ENCODE data around the gene ARHGAP42. TPM values are rescaled to one million over a fixed set of nuclear protein-coding genes. Genes with fewer than 3 reads are reported as not detected.

Gene ARHGAP42
- total and polyA plus RNA-seq, 2 of the 4 experiments (the other 2 are of a cell fraction), result 2.9 to 7.3 TPM

DNA sequence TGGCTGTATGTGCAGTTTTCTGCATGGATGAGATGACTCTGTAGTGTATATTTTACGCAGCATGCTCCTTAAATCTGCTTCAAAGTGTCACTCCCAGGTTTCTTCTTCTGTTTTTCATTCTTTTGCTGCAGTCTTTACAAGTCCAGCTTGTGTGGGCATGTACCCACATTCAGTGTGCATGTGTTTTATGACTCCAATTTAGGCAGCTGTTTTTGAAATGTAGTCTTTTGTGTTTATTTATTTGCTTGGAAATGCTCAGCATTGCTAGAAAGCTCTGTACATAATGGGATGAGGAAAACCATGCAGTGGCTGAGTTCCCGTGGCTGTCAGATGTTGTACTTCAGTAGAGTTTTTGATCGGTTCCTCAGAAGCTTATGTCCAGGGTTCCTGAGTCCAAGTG, 138.5 kb downstream of the ARHGAP42 start (continued):
- TF ChIP-seq RAD21 (IDR thresholded peaks at IDR 0.05; ENCODE audit: low read length) (no peak), FOS (IDR thresholded peaks at IDR 0.05; ENCODE audit: low read depth, low read length) (no peak), CEBPB (IDR thresholded peaks at IDR 0.05; ENCODE audit: low read depth, low read length) (no peak)

DNA sequence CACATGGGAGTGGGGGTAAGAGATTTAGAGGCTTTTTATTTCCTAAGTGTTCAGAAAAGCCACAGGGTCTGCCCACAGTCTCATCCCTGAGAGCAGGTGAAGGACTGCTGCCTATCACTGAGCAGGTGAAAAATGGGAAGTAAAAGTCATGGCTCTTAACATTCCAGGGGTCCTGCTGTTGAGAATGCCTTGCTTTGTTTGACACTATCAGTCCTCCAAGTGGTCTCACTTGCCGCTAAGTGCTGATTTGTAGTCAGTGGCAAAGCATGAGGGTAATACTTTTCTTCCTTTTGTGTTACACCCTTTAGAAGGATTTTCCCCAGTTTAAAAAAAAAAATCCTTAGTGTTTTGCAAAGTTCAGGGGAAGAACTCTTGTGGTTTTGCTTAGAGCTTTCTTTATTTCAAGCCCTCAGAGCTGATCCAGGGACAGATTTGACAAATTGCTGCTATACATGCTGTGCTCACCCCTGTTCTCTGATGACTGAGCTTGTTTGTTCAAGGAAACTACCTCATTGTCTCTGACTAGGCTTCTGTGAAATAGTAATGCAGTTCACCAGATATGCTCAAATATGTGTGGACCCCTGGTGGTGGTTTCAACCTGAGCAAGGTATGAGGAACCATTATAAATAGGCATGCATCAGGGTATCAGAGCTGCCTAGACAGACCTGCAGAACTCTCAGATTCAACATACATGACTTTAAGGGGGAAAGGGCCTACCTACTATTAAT, 141.0 kb downstream of the ARHGAP42 start:
- no peak overlapping the region for H2BK15ac ChIP-seq (ENCODE audit: low read depth, low read length)
- no peak overlapping the region for H3K18ac ChIP-seq (ENCODE audit: low read depth, low read length)
- H2AK5ac ChIP-seq (ENCODE audit: low read depth, low read length), result no peak overlapping the region
- H2AK9ac ChIP-seq (replicated peaks; ENCODE audit: low read depth, low read length, poor library complexity), result no peak overlapping the region
- in situ Hi-C loops (cut with MboI; ENCODE audit: low sequenced_read_pairs), result no loop called here
- H3K4me2 ChIP-seq (ENCODE audit: low read depth, low read length), result no peak overlapping the region
- H4K8ac ChIP-seq (ENCODE audit: low read depth in 2 of 2, low read length in 2 of 2), result no peak overlapping the region
- H4K5ac ChIP-seq (ENCODE audit: low read depth, low read length), result no peak overlapping the region
- H3K79me1 ChIP-seq (ENCODE audit: low read depth in 1 of 2, low read length in 2 of 2), result peaks cover 0 to 26% of the 10 kb centered on the region in 2 experiments; a peak in 1 of 4 replicates
- H2BK120ac ChIP-seq (ENCODE audit: low read depth, low read length), result no peak overlapping the region
- H4K20me1 ChIP-seq (ENCODE audit: insufficient read depth, low read length), result peaks cover 7% of the 10 kb centered on the region; the same call in 1 of the 2 replicates
- DNase-seq (peak; percentile 84), ATAC-seq (ENCODE audit: low read depth) (peak; percentile 18; the same call in 1 of the 2 replicates)
- no peak overlapping the region for H2AFZ ChIP-seq (replicated peaks; ENCODE audit: low read length, poor library complexity)
- H3K27ac ChIP-seq (ENCODE audit: insufficient read depth, low read length), result no peak overlapping the region
- no peak overlapping the region for H2BK20ac ChIP-seq (ENCODE audit: low read depth, low read length)
- no peak overlapping the region for H3K4me3 ChIP-seq (ENCODE audit: insufficient read depth, low read depth, low read length)
- H3K4me1 ChIP-seq (ENCODE audit: control insufficient read depth, insufficient read depth, low read length), result peaks cover 11% of the 10 kb centered on the region
- H3K14ac ChIP-seq (replicated peaks; ENCODE audit: low read depth, low read length), result no peak overlapping the region
- peaks cover 6% of the 10 kb centered on the region; the same call in 1 of the 2 replicates for H3K9me1 ChIP-seq (ENCODE audit: insufficient read depth, low read length)
- no peak overlapping the region for H3K56ac ChIP-seq (ENCODE audit: extremely low read depth, insufficient read depth, low read length)
- H3K36me3 ChIP-seq (ENCODE audit: control insufficient read depth, insufficient read depth, low read length), result no peaks in the 10 kb centered on the region
- BruUV-seq (replicated peaks), result no TSS peak
- ChIA-PET POLR2A (ENCODE audit: unreplicated experiment) (no interaction called here), CTCF (interaction anchor here (0.6 kb wide), 2 partner anchors 23 to 24 kb away, joined by 3 read pairs; no protein-coding TSS in a partner anchor)
- dilution Hi-C loops (cut with HindIII; ENCODE audit: low sequenced_read_pairs, unreplicated experiment), result no loop called here
- no peaks in the 10 kb centered on the region for H3K9me3 ChIP-seq (ENCODE audit: control insufficient read depth, insufficient read depth, low read length)
- intact Hi-C loops (cut with micrococcal nuclease), result no loop called here
- no CpG with 5 or more reads among the region's 1 CpG for WGBS, 2 experiments (ENCODE audit: extremely low coverage in 2 of 2, insufficient read length in 1 of 2)
- H3K23ac ChIP-seq (ENCODE audit: low read depth, low read length), result no peak overlapping the region
- H2BK5ac ChIP-seq (ENCODE audit: low read depth, low read length, poor library complexity, severe bottlenecking), result no peak overlapping the region
- no peak overlapping the region for H3K9ac ChIP-seq (ENCODE audit: low read depth, low read length)
- no peak overlapping the region for H4K91ac ChIP-seq (ENCODE audit: insufficient read depth, low read depth, low read length)
- no peaks in the 10 kb centered on the region for H3K27me3 ChIP-seq (ENCODE audit: control insufficient read depth, insufficient read depth, low read length)
- H3K4ac ChIP-seq (ENCODE audit: low read depth, low read length), result no peak overlapping the region
- TF ChIP-seq MXI1 (IDR thresholded peaks at IDR 0.05; ENCODE audit: borderline replicate concordance, low read depth, low read length) (no peak), CHD1 (IDR thresholded peaks at IDR 0.05; ENCODE audit: low read depth, low read length) (no peak), RAD21 (IDR thresholded peaks at IDR 0.05; ENCODE audit: low read length) (peak; percentile 24; the same call in 1 of the 2 replicates), MAFK (IDR thresholded peaks at IDR 0.05; ENCODE audit: low read depth, low read length) (no peak), SMC3 (IDR thresholded peaks at IDR 0.05; ENCODE audit: low read depth, low read length) (peak; percentile 22; the same call in 1 of the 2 replicates), CEBPB (IDR thresholded peaks at IDR 0.05; ENCODE audit: low read depth, low read length) (no peak), FOS (IDR thresholded peaks at IDR 0.05; ENCODE audit: low read depth, low read length) (no peak), POLR2A (IDR thresholded peaks at IDR 0.05; ENCODE audit: low read depth, low read length) (no peak), RFX5 (IDR thresholded peaks at IDR 0.05; ENCODE audit: low read depth, low read length) (no peak), RCOR1 (IDR thresholded peaks at IDR 0.05; ENCODE audit: insufficient replicate concordance, low read length) (no peak), MAZ (IDR thresholded peaks at IDR 0.05; ENCODE audit: borderline replicate concordance, low read depth, low read length) (no peak), BHLHE40 (IDR thresholded peaks at IDR 0.05; ENCODE audit: low read depth, low read length) (no peak)
- TF ChIP-seq, protein P1, sequence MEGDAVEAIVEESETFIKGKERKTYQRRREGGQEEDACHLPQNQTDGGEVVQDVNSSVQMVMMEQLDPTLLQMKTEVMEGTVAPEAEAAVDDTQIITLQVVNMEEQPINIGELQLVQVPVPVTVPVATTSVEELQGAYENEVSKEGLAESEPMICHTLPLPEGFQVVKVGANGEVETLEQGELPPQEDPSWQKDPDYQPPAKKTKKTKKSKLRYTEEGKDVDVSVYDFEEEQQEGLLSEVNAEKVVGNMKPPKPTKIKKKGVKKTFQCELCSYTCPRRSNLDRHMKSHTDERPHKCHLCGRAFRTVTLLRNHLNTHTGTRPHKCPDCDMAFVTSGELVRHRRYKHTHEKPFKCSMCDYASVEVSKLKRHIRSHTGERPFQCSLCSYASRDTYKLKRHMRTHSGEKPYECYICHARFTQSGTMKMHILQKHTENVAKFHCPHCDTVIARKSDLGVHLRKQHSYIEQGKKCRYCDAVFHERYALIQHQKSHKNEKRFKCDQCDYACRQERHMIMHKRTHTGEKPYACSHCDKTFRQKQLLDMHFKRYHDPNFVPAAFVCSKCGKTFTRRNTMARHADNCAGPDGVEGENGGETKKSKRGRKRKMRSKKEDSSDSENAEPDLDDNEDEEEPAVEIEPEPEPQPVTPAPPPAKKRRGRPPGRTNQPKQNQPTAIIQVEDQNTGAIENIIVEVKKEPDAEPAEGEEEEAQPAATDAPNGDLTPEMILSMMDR (conservative IDR thresholded peaks at IDR 0.05; ENCODE audit: low read depth, low read length), result peak; percentile 35
- TF ChIP-seq, protein P2, sequence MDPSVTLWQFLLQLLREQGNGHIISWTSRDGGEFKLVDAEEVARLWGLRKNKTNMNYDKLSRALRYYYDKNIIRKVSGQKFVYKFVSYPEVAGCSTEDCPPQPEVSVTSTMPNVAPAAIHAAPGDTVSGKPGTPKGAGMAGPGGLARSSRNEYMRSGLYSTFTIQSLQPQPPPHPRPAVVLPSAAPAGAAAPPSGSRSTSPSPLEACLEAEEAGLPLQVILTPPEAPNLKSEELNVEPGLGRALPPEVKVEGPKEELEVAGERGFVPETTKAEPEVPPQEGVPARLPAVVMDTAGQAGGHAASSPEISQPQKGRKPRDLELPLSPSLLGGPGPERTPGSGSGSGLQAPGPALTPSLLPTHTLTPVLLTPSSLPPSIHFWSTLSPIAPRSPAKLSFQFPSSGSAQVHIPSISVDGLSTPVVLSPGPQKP (IDR thresholded peaks at IDR 0.05; ENCODE audit: borderline replicate concordance, low read depth, low read length), result no peak

Measured in IMR-90 (cell line).